ENCODE results near the gene METTL1. TPM values are rescaled to one million over a fixed set of nuclear protein-coding genes. Genes with fewer than 3 reads are reported as not detected.

Gene METTL1
- total RNA-seq, 1 donor from 2014 or later: 37.8 TPM

DNA sequence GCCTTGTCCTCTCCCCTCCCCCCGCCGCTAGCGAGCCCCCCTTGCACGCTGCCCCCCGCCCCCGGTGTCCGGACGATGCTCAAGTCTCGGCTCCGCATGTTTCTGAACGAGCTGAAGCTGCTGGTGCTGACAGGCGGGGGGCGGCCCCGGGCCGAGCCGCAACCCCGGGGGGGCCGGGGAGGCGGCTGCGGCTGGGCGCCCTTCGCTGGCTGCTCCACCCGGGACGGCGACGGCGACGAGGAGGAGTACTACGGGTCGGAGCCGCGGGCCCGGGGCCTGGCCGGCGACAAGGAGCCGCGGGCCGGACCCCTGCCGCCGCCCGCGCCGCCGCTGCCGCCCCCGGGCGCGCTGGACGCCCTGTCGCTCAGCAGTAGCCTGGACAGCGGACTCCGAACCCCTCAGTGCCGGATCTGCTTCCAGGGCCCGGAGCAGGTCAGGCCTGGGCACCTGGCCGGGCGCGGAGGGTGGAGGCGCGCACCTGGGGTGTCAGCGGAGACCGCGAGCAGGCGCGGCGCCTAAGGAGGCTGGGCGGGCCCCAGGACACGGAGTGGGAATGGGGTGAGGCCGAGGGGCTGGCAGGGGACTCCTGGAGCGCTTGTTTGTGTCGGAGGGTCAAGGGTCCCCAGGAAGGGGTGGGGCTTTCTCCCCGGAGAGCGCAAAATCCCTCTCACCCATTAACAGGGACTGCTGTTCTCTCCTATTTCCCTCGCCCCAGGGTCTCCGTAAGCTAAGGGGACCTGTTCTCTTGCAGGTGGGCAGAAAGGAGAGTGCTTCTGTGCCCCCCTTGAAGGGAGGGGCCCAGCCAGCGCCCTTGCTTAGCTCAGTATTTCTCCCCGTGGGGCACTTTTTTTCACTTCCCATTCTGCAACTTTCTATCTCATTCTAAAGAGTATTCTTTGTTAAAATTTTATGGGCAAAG, 16.2 kb downstream of the METTL1 start:
- peaks cover 14% of the 10 kb centered on the region for H3K36me3 Mint-ChIP-seq (ENCODE audit: low read depth)
- TF ChIP-seq, protein P1, sequence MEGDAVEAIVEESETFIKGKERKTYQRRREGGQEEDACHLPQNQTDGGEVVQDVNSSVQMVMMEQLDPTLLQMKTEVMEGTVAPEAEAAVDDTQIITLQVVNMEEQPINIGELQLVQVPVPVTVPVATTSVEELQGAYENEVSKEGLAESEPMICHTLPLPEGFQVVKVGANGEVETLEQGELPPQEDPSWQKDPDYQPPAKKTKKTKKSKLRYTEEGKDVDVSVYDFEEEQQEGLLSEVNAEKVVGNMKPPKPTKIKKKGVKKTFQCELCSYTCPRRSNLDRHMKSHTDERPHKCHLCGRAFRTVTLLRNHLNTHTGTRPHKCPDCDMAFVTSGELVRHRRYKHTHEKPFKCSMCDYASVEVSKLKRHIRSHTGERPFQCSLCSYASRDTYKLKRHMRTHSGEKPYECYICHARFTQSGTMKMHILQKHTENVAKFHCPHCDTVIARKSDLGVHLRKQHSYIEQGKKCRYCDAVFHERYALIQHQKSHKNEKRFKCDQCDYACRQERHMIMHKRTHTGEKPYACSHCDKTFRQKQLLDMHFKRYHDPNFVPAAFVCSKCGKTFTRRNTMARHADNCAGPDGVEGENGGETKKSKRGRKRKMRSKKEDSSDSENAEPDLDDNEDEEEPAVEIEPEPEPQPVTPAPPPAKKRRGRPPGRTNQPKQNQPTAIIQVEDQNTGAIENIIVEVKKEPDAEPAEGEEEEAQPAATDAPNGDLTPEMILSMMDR (conservative IDR thresholded peaks at IDR 0.05): no peak
- H3K27ac Mint-ChIP-seq (ENCODE audit: unreplicated experiment): no peak overlapping the region
- peak overlapping the region; percentile 89 for H3K4me3 Mint-ChIP-seq
- no peak for DNase-seq (ENCODE audit: low read depth, low spot score)
- peaks cover 46% of the 10 kb centered on the region for H3K4me1 Mint-ChIP-seq
- peaks cover 61% of the 10 kb centered on the region for H3K27me3 Mint-ChIP-seq (ENCODE audit: low read depth)
- no peaks in the 10 kb centered on the region for H3K9me3 Mint-ChIP-seq

DNA sequence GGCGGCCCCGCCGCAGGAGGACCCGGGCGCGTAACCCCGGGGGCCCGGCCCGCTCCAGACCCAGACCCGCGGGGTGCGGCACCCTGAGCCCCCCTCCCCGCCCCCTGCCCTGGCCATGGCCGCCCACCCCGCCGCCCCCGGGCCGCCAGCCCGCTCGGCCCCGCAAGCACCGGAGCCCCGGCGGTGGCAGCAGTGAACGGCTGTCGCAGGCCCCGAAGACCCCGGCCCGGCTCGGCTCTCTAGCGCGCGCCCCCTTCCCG, 16.8 kb downstream of the METTL1 start:
- H3K4me3 Mint-ChIP-seq: no peak overlapping the region
- H3K4me1 Mint-ChIP-seq: peaks cover 52% of the 10 kb centered on the region
- TF ChIP-seq, protein P1 (conservative IDR thresholded peaks at IDR 0.05): no peak
- peaks cover 19% of the 10 kb centered on the region for H3K36me3 Mint-ChIP-seq (ENCODE audit: low read depth)
- peaks cover 56% of the 10 kb centered on the region for H3K27me3 Mint-ChIP-seq (ENCODE audit: low read depth)
- H3K9me3 Mint-ChIP-seq: no peaks in the 10 kb centered on the region
- no peak for DNase-seq (ENCODE audit: low read depth, low spot score)
- H3K27ac Mint-ChIP-seq (ENCODE audit: unreplicated experiment): no peak overlapping the region

DNA sequence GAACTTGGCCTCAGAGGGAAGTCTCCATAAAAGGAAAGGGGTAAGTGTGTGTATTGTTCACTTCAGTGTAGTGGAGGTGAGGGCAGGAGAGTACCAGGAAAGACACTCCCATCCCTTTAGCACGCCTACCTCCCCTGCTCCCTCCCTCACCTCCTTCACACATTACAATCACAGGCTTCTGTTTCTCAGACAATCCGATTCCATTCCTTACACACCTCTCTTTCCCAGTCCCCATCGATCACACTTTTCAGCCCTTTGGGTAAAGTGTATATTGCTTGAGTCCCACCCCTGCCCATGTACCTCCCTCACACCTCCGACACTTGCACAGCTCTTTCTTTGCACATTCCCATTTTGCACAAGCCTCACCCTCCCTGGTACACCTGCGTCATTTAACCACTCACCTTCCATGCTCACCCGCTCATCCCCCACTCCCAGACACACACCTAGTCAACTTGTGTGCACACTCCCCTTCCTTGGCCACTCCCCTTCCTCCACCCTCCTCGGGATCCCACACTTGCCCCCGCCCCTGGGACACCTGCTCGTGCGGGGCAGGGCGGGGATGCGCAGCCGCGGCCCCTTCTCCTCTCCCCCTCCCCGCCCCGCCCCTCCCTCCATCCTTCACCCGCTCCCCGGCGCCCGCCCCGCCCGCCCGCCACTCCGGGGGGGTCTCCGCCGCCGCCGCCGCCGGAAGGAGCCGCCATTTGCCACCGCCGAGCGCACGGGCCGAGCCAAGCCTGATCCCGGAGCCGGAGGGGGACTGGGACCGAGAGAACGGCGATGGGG, 17.3 kb downstream of the METTL1 start, which contains the start of gene MARCHF9:
Gene MARCHF9, plus strand, starts transcription at position 693 of the 783 bp plus-strand sequence. CDS start 426 bp downstream, outside the sequence.
- H3K27ac Mint-ChIP-seq (ENCODE audit: unreplicated experiment): peak within 1 kb of the TSS; percentile 52
- H3K36me3 Mint-ChIP-seq (ENCODE audit: low read depth): peaks cover 19% of the 10 kb centered on the region
- H3K27me3 Mint-ChIP-seq (ENCODE audit: low read depth): peaks cover 51% of the 10 kb centered on the region
- H3K4me1 Mint-ChIP-seq: peaks cover 53% of the 10 kb centered on the region
- TF ChIP-seq, protein P1 (conservative IDR thresholded peaks at IDR 0.05): no peak
- no peaks in the 10 kb centered on the region for H3K9me3 Mint-ChIP-seq
- no peak for DNase-seq (ENCODE audit: low read depth, low spot score)
- peak within 1 kb of the TSS; percentile 98 for H3K4me3 Mint-ChIP-seq

DNA sequence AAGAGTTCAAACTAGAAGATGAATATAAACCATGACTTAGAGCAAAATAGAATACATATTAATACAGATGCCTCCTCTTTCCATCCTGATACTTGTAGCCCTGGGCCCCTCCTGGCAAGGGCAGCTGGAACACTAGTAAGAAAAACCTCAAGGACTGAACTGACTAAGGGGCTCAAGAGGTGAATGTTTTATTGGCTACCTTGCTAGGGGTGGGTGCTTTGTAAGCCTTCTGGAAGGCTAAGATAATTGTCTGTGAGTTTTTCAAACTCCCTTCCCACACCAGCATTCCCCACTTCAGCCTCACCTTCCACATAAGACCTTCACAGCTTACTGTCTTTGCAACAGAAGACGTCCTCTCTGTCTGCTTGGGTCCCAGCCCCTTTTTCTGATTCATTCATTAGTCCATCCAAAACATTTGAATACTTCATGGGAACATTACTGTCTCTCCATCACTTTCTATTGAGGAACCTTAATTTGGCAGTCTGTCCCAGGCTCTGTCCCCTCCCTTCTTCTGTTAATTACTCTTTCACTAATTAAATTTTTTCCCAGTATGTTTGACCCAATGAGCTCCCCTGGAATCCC, 18.1 kb downstream of the METTL1 start:
- Mint-ChIP-seq H3K4me1 (peaks cover 53% of the 10 kb centered on the region), H3K27me3 (ENCODE audit: low read depth) (peaks cover 46% of the 10 kb centered on the region), H3K4me3 (peak overlapping the region; percentile 98), H3K27ac (ENCODE audit: unreplicated experiment) (no peak overlapping the region), H3K36me3 (ENCODE audit: low read depth) (peaks cover 19% of the 10 kb centered on the region), H3K9me3 (no peaks in the 10 kb centered on the region)
- DNase-seq (ENCODE audit: low read depth, low spot score): no peak
- TF ChIP-seq, protein P1 (conservative IDR thresholded peaks at IDR 0.05): no peak

DNA sequence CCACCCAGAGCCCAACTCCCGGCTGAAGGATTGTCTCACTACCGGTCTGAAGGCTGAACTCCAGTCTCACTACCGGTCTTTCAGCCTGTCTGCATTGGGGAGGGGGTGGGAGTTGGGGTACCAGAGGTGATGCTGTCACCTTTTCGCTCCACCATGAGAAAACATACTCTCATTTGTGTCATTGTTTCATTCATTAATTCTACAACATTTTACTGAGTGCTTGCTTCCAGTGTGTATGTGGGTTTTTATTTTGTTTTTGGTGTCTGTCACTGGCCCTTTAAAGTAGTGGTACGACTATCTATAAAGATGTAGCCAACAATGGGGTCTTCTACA, 19.3 kb downstream of the METTL1 start:
- TF ChIP-seq, protein P1 (conservative IDR thresholded peaks at IDR 0.05): no peak
- Mint-ChIP-seq H3K27ac (ENCODE audit: unreplicated experiment) (no peak overlapping the region), H3K4me1 (peaks cover 53% of the 10 kb centered on the region)

More for the DNA sequence above, 19.3 kb downstream of the METTL1 start:
- Mint-ChIP-seq H3K9me3 (no peaks in the 10 kb centered on the region), H3K4me3 (peak overlapping the region; percentile 98), H3K36me3 (ENCODE audit: low read depth) (peaks cover 22% of the 10 kb centered on the region), H3K27me3 (ENCODE audit: low read depth) (peaks cover 42% of the 10 kb centered on the region)
- DNase-seq (ENCODE audit: low read depth, low spot score): no peak
